OCI-LY1 (cell line): ENCODE results near the gene PDLIM5.

Experiments
- EZH2 ChIP-seq: fragments of 200-600 bp; sonication (generic), shearing (Covaris generic); IDR thresholded peaks from 2 replicates; pipeline ENCODE4 v1.8.0; 2017; ENCODE audit warnings: borderline replicate concordance, mixed run types, mild to moderate bottlenecking, antibody characterized with exemption, low read length, moderate library complexity, mixed read lengths
- TF ChIP-seq, protein P1 (sequence below): fragments of 200-600 bp; sonication (generic), shearing (Covaris generic); IDR thresholded peaks from 2 replicates; pipeline ENCODE4 v1.5.1; 2017; ENCODE audit warnings: mild to moderate bottlenecking, antibody characterized with exemption, low read length, moderate library complexity, mixed read lengths

DNA sequence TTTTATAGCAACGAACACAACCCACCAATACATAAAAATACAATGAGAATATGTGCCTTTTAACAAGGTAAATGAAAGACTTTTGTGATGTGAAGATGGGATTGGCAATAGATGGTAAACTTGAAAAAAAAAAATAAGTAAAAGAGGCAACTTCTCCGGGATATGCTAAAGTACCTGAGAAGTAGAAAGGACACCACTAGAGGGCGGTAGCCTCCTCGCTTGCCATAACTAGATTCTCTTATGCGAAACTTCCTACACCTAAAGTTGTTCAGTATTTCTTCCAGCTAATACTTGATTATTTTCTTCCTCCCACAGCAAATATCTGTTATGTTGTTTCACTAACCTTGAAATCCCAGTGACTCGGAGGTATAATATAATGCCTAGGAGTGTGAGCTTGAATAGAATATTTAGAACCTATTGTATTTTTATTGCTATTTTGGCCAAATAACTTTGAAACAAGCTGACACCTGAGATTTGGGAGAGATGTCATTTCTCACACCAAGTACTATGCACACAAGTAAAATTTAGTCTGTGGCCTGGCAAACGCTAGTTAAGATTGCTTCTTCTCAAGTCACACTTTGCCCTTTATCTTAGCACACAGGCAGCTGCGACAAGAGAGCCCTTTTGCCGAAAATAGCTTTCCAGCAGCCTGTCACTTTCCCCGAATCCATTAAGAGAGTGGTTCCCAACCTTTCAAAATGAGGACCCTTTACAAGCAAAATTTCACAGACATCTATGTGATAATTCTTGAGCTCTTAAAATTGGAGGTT is 44.9 kb upstream of the PDLIM5 start:
- TF ChIP-seq, protein P1, sequence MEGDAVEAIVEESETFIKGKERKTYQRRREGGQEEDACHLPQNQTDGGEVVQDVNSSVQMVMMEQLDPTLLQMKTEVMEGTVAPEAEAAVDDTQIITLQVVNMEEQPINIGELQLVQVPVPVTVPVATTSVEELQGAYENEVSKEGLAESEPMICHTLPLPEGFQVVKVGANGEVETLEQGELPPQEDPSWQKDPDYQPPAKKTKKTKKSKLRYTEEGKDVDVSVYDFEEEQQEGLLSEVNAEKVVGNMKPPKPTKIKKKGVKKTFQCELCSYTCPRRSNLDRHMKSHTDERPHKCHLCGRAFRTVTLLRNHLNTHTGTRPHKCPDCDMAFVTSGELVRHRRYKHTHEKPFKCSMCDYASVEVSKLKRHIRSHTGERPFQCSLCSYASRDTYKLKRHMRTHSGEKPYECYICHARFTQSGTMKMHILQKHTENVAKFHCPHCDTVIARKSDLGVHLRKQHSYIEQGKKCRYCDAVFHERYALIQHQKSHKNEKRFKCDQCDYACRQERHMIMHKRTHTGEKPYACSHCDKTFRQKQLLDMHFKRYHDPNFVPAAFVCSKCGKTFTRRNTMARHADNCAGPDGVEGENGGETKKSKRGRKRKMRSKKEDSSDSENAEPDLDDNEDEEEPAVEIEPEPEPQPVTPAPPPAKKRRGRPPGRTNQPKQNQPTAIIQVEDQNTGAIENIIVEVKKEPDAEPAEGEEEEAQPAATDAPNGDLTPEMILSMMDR: peak; percentile 83
- no peak for TF ChIP-seq EZH2
